Activated T-helper 17 cell treated with anti-CD3 and anti-CD28 coated beads, Interleukin-2, amount 50 U/mL, for 72 hours (primary cell): Measurements from ENCODE around the gene P4HTM. TPM values are rescaled to one million over a fixed set of nuclear protein-coding genes. Genes with fewer than 3 reads are reported as not detected.

ENCODE experiments used
- ATAC-seq: fragments of 150-1000 bp; cut with Tn5 transposase; replicated peaks from 2 replicates; pipeline ENCODE4 v1.10.0; 2021; ENCODE audit warnings: mild to moderate bottlenecking, moderate library complexity
- H3K27ac Mint-ChIP-seq: one replicate; pipeline ENCODE4 v1.8.0; 2022; ENCODE audit warnings: mixed read lengths
- H3K27me3 Mint-ChIP-seq: one replicate; pipeline ENCODE4 v1.8.0; 2022; ENCODE audit warnings: mixed read lengths
- H3K36me3 Mint-ChIP-seq: one replicate; pipeline ENCODE4 v1.8.0; 2022; ENCODE audit warnings: low read depth, mild to moderate bottlenecking, mixed read lengths
- H3K4me1 Mint-ChIP-seq: one replicate; pipeline ENCODE4 v1.8.0; 2022; ENCODE audit warnings: mixed read lengths
- H3K4me3 Mint-ChIP-seq: one replicate; pipeline ENCODE4 v1.8.0; 2022; ENCODE audit warnings: mild to moderate bottlenecking, mixed read lengths
- H3K9me3 Mint-ChIP-seq: one replicate; pipeline ENCODE4 v1.8.0; 2022; ENCODE audit warnings: mixed read lengths
- total RNA-seq, 2 donors: library from RNA; stranded (reverse); gene quantifications; one replicate each; pipeline ENCODE4 v1.2.3, GENCODE V29; 2022

P4HTM gene
- total RNA-seq, 2 donors from 2014 or later: 32.2 to 44.9 TPM

DNA sequence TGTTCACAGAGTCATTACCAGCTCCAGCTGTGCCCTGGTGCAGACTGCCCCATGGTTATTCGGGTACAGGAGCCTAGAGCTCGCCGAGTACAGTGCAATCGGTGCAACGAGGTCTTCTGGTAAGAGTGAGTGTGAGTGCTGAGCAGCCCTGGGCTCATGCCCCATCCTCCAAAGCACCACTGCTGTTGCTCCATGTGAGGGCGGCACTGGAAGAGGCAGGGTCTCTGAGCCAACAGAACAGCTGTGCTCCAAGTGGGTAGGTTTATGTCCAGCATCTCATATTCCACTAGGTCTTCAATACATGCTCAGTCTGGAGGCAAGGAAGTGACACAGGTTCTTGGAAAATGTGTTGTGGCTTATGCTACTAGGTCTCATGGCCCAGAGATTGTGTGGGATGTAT lies 19.5 kb upstream of the P4HTM start:
- Mint-ChIP-seq H3K4me1 (peaks cover 14% of the 10 kb centered on the region), H3K27ac (no peak overlapping the region), H3K27me3 (no peaks in the 10 kb centered on the region), H3K9me3 (no peaks in the 10 kb centered on the region), H3K36me3 (peaks cover 100% of the 10 kb centered on the region), H3K4me3 (no peak overlapping the region)
- ATAC-seq: no peak

DNA sequence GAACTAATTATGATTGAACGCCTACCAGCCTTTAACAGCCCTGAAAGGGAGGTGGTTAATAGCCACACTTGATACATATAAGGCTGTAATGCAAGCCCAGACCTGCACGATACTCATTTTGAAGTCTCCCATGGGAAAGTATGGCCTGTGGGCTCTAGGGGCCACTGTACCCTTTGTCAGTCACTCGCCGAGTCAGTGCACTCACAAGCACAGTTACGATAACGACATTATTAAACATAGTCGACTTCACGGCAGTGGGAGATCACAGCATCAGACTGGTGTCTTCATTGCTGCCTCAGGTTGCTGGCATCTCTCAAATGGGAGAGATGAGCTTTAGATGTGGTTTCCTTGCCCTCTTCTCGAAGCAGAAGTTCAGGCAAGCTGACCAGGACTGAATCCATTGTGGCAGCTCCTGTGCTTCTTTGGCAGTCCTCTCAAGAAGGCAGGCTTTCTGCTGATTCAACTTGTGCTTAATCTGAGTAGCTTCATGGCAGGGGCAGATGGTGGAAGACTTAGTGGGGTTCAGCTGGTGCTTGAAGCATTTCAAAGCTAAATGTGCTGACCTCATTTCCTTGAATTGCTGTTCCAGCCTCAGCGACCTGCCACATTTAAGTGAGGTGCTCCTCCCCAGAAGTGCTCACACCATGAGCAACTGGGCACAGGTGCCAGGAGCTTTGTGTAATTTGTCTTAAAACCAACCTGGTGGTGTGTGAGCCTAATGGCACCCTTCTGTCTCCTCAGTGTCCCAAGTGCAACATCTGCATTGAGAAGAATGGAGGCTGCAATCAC lies 15.8 kb upstream of the P4HTM start:
- no peaks in the 10 kb centered on the region for H3K27me3 Mint-ChIP-seq
- ATAC-seq: no peak
- no peak overlapping the region for H3K4me3 Mint-ChIP-seq
- peak overlapping the region; percentile 30 for H3K27ac Mint-ChIP-seq
- H3K9me3 Mint-ChIP-seq: no peaks in the 10 kb centered on the region
- H3K36me3 Mint-ChIP-seq: peaks cover 97% of the 10 kb centered on the region
- no peaks in the 10 kb centered on the region for H3K4me1 Mint-ChIP-seq

DNA sequence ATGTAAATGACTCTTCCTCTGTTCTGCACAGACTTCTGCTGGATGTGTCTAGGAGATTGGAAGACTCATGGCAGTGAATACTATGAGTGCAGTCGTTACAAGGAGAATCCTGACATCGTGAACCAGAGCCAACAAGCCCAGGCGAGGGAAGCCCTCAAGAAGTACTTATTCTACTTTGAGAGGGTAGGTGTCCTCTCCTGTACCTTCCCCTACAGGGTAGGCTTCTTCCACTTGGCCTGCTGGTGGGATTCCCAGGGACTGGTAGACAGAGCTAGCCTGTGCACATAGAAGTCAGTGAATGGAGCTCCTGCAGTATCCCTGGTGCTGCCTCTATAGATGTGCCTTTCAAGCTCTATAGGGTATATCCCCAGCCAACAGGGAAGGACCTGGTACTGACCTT lies 10.6 kb upstream of the P4HTM start:
- H3K4me1 Mint-ChIP-seq: no peaks in the 10 kb centered on the region
- peaks cover 97% of the 10 kb centered on the region for H3K36me3 Mint-ChIP-seq
- no peak for ATAC-seq
- H3K27ac Mint-ChIP-seq: no peak overlapping the region
- H3K9me3 Mint-ChIP-seq: no peaks in the 10 kb centered on the region
- H3K27me3 Mint-ChIP-seq: no peaks in the 10 kb centered on the region
- H3K4me3 Mint-ChIP-seq: no peak overlapping the region

DNA sequence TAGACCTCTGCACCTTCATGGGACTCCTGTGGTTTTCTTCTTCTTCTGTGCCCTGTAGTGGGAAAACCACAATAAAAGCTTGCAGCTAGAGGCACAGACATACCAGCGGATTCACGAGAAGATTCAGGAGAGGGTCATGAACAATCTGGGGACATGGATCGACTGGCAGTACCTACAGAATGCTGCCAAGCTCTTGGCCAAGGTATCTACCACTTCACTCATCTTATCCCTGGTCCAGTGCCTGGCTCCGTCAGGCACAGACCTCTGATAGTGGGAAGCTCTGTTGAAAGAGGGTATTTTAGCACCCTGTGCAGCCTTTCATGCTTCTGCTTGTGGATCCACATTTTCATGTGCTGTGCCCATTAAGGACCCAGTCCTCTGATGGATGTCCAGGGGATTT lies 9.7 kb upstream of the P4HTM start:
- Mint-ChIP-seq H3K4me3 (no peak overlapping the region), H3K27ac (no peak overlapping the region), H3K4me1 (no peaks in the 10 kb centered on the region), H3K9me3 (no peaks in the 10 kb centered on the region), H3K36me3 (peaks cover 97% of the 10 kb centered on the region), H3K27me3 (no peaks in the 10 kb centered on the region)
- ATAC-seq: no peak

DNA sequence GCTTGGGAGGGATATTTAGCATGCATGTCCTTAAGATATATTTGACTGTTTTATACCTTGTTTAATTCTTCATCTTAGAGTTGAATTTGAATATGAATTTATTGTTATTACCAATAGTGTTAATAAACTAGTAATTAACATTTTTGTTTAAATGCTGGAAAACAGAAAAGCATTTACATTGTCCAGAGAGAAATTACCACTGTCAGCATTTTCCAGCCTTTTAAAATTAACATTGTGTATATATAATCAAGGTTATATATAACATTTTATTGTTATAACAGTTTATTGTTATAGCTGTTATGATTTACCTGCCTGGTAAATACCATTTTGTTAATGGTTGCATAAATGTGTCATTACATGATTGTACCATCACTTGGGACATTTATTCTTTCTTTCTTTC lies 8.0 kb upstream of the P4HTM start:
- peaks cover 94% of the 10 kb centered on the region for H3K36me3 Mint-ChIP-seq
- no peaks in the 10 kb centered on the region for H3K27me3 Mint-ChIP-seq
- no peaks in the 10 kb centered on the region for H3K9me3 Mint-ChIP-seq
- peak overlapping the region; percentile 72 for H3K27ac Mint-ChIP-seq
- no peak overlapping the region for H3K4me3 Mint-ChIP-seq
- no peak for ATAC-seq
- H3K4me1 Mint-ChIP-seq: peaks cover 5% of the 10 kb centered on the region

DNA sequence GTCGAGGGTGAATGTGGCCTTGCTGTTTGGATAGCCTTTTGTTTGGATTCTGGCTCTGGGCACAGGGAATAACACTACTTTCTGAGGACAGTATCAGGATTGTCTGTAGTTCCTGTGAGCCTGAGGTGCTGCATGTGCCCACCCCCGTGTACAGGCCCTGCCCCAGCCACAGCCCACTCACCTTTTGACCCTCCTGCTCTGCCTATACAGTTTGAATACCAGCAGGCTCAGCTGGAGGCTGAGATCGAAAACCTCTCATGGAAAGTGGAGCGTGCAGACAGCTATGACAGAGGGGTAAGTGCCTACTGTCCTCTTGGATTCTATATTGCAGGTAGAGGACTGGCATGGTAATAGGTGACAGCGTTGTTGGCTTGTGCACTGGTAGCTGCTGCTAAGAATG lies 7.4 kb upstream of the P4HTM start:
- peak overlapping the region; percentile 72 for H3K27ac Mint-ChIP-seq
- peaks cover 90% of the 10 kb centered on the region for H3K36me3 Mint-ChIP-seq
- no peaks in the 10 kb centered on the region for H3K27me3 Mint-ChIP-seq

DNA sequence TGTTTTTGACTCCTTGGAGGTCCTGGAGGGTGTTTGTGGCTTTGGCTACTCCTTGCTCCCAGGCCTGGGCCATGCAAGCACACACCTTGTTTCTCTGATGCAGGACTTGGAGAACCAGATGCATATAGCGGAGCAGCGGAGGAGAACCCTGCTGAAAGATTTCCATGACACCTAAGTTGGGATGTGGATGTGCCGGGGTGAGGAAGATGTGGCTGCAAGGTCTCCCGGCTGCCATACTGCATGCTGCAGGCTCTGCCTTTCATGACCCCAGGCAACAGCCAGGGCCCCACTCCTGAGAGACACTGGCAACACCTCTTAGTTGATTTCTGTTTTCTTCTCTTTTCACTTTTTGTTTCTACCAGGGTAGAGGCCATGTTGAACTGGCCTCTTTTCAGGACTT lies 6.9 kb upstream of the P4HTM start:
- no peak for ATAC-seq
- Mint-ChIP-seq H3K27ac (peak overlapping the region; percentile 72), H3K4me1 (peaks cover 10% of the 10 kb centered on the region), H3K4me3 (no peak overlapping the region), H3K9me3 (no peaks in the 10 kb centered on the region), H3K27me3 (no peaks in the 10 kb centered on the region), H3K36me3 (peaks cover 86% of the 10 kb centered on the region)

More for the DNA sequence above, 7.4 kb upstream of the P4HTM start:
- H3K4me1 Mint-ChIP-seq: peaks cover 6% of the 10 kb centered on the region
- no peak overlapping the region for H3K4me3 Mint-ChIP-seq
- H3K9me3 Mint-ChIP-seq: no peaks in the 10 kb centered on the region
- no peak for ATAC-seq

DNA sequence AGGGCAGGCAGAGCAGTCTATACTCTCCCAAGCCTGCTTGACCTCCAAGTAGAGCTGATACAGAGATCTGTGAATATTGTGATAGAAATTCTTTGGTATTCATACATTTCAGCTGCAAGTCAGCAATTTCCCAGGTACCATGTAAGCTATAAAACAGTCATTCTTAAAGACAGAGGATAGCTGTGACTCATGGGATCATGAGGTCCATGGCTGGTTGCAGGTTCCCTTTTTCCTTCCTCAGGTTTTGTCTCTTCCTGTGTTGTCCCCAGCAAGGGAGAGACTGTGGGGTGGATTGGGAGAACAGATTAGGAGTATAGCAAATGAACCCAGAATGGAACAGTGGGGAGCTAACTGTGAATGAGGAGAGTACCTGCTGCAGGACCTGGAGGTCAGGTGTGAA lies 5.4 kb upstream of the P4HTM start:
- Mint-ChIP-seq H3K36me3 (peaks cover 70% of the 10 kb centered on the region), H3K4me1 (peaks cover 18% of the 10 kb centered on the region), H3K27ac (peak overlapping the region; percentile 69), H3K9me3 (no peaks in the 10 kb centered on the region), H3K27me3 (no peaks in the 10 kb centered on the region), H3K4me3 (no peak overlapping the region)
- no peak for ATAC-seq

DNA sequence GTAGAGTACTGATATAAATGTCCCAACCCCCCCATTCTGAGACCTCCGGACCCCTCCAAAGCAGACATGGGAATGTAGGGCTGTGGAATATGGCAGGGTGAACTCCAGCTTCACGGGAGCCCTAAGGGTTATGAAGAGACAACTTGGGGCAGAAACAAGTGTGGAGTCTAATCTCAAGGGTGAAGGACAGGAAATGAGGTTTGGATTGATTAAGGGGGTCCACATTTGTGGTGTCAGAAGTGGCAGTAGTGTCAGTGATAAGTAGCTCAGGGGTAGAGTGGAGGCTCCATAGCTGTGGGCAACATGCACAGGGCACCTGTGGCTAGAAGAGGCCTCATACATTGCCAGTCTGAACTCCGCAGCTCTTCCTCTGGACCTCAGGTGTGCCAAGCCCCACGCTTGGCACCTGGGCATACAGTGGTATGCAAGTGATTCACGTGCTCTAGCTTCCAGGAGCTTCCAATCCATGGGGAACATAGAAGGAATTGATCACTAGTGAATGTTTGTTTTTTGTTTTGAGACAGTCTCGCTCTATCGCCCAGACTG lies 4.1 kb upstream of the P4HTM start:
- no peak for ATAC-seq
- H3K4me3 Mint-ChIP-seq: no peak overlapping the region
- H3K27me3 Mint-ChIP-seq: no peaks in the 10 kb centered on the region
- H3K9me3 Mint-ChIP-seq: no peaks in the 10 kb centered on the region
- H3K27ac Mint-ChIP-seq: peak overlapping the region; percentile 69
- H3K4me1 Mint-ChIP-seq: peaks cover 18% of the 10 kb centered on the region
- H3K36me3 Mint-ChIP-seq: peaks cover 61% of the 10 kb centered on the region

DNA sequence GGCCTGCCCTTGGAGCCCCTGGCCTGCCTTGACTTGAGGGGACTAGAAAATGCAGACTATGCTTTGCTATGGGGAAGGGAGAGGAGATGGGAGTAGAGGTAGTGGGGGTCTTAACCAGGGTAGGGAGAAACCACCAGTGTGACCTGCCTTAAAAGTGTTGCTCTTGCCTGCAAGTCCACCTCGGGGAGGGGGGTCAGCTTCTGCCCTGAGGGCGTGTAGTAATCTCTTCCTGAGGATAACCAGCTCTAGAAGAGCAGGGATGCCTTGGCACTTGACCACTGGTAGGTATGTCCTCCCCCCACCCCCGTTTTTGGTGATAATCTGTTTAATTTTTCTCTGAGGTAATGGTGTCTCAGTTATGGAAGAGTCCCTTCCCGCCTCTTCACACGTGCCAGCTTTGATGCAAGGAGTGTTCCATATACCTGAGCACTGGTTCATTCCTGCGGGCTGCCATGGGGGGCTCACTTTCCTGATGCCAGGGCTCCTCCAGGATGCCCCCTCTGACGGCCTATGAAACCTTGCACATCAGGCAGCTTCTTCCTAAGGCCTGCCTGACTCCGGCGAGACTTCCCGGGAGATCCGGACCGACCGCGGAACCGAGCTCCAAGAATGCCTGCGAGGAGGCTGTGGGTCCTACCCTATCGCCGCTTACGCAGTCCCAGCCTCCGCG lies 780 bp upstream of the P4HTM start:
- Mint-ChIP-seq H3K27me3 (no peaks in the 10 kb centered on the region), H3K9me3 (no peaks in the 10 kb centered on the region), H3K27ac (peak overlapping the region; percentile 93), H3K4me3 (peak overlapping the region; percentile 97), H3K4me1 (peaks cover 22% of the 10 kb centered on the region), H3K36me3 (peaks cover 55% of the 10 kb centered on the region)
- ATAC-seq: peak; percentile 1

DNA sequence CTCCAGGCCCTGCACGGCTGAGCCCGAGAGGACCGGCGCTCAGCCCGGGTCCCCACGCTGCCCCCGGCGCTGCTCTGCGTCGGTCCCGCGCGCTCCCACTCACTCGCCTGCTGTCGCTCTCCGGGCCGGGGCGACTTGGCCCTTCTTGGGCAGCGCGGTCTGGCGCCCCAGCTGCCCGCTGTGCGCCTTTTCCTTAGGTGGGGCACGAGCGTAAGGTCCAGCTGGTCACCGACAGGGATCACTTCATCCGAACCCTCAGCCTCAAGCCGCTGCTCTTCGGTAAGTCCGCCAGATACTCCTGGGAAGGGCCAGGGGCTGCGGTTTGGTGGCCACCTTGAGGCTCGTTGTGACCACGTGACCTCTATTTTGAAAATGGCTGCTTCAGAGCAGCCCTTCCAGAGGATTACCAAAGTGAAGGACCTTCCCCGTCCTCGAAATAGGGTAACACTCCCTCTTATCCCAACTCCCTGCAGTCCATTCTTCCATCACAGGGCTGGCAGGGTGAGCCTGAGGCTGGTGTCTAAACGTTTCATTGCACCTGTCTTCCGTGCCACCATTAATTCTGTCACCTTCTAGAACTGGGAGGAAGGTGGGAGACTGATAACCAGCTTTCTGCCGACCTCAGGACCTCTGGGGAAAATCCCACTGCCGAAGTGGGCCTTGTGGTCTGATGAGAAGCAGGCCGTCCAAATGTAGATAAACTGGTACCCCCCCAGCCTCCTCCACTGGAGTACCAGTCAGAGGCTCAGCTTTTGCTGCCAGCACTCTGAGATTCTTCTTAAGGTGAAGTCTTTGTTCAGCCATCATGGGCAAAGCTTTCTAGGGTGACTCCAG lies 812 bp downstream of the P4HTM start:
- H3K36me3 Mint-ChIP-seq: peaks cover 55% of the 10 kb centered on the region
- ATAC-seq: peak; percentile 23
- H3K4me1 Mint-ChIP-seq: peaks cover 27% of the 10 kb centered on the region
- H3K9me3 Mint-ChIP-seq: no peaks in the 10 kb centered on the region
- H3K4me3 Mint-ChIP-seq: peak overlapping the region; percentile 97
- no peaks in the 10 kb centered on the region for H3K27me3 Mint-ChIP-seq
- H3K27ac Mint-ChIP-seq: peak overlapping the region; percentile 95

DNA sequence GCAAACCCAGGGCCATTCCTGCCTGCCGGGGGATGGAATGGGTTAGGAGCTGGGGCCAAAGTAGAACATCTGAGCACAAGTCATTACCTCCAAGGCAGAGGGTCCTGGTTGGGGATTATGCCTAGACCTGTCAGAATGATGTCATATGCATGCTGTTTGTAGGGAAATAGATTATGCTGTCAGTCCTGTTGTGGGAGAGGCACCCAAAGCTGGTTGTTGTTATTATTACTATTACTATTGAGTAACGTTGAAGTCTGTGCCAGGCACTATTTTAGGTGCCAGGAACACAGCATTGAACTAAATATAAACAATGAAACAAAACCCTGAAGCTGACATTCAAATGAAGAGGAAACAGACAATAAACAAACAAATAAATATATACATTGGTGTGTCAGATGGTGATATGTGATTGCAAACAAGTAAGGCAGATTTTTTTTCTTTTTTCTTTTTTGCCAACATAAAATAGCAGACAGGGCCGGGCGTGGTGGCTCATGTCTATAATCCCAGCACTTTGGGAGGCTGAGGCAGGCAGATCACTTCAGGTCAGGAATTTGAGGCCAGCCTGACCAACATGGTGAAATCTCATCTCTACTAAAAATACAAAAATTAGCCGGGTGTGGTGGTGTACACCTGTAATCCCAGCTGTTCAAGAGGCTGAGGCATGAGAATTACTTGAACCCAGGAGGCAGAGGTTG lies 2.0 kb downstream of the P4HTM start:
- no peak for ATAC-seq
- H3K27ac Mint-ChIP-seq: peak overlapping the region; percentile 95
- no peaks in the 10 kb centered on the region for H3K9me3 Mint-ChIP-seq
- H3K4me1 Mint-ChIP-seq: peaks cover 25% of the 10 kb centered on the region
- H3K4me3 Mint-ChIP-seq: peak overlapping the region; percentile 97
- peaks cover 47% of the 10 kb centered on the region for H3K36me3 Mint-ChIP-seq
- no peaks in the 10 kb centered on the region for H3K27me3 Mint-ChIP-seq

DNA sequence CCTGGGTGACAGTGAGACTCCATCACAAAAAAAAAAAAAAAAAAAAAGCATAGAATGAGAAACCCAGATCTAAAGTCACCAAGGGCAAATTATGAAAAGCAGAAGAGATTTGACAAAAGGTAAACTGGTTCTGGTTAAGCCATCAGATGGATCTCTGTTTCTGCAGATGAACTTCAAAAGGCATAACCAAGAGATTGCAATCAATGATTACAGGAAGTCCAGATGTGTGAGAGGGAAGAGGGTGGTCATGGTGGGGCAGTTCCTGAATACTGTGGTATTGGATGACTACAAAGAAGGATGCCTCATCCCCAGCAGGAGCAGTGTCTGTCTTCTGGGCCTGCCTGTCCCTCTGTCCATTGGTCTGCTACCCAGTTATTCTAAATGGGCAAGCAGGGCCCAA lies 3.8 kb downstream of the P4HTM start:
- H3K27me3 Mint-ChIP-seq: no peaks in the 10 kb centered on the region
- H3K27ac Mint-ChIP-seq: peak overlapping the region; percentile 12
- peaks cover 47% of the 10 kb centered on the region for H3K36me3 Mint-ChIP-seq

DNA sequence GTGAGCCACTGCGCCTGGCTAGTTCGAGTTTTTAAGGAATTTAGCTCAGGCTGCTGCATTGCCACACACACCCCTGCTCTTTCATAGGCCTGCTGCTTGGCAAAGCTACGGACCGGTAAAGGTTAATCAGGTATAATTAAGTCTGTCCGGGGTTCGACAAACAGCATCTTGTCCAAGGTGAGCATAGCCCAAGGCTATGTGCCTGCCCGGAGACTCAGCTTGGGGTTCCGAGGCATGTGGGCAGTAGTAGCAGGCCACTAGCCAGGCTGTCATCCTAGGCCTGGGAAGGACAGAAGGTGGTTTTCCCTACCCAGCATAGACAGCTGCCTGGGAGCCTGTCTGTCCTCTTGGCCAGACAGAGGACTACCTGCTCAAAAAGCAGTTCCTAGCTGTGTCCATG lies 6.6 kb downstream of the P4HTM start:
- H3K27ac Mint-ChIP-seq: no peak overlapping the region
- H3K4me3 Mint-ChIP-seq: no peak overlapping the region
- no peaks in the 10 kb centered on the region for H3K27me3 Mint-ChIP-seq
- peaks cover 36% of the 10 kb centered on the region for H3K36me3 Mint-ChIP-seq
- no peak for ATAC-seq
- H3K9me3 Mint-ChIP-seq: no peaks in the 10 kb centered on the region
- H3K4me1 Mint-ChIP-seq: peaks cover 16% of the 10 kb centered on the region

More for the DNA sequence above, 3.8 kb downstream of the P4HTM start:
- H3K4me3 Mint-ChIP-seq: no peak overlapping the region
- no peaks in the 10 kb centered on the region for H3K9me3 Mint-ChIP-seq
- no peak for ATAC-seq
- peaks cover 19% of the 10 kb centered on the region for H3K4me1 Mint-ChIP-seq
